ENCODE measurements around the gene SLC39A10.

GRCh38 chr2:195763866-195764265 lies 106.8 kb downstream of the SLC39A10 start:
- TF ChIP-seq CTCF (IDR thresholded peaks at IDR 0.05) (no peak), POLR2A (IDR thresholded peaks at IDR 0.05) (no peak)
